CD4-positive, alpha-beta T cell treated with Interleukin-4 for 1 hour (primary cell): Measurements from ENCODE around the gene ATP12A.
"Not testable (repeated sequence)": the region's sequence is repeated elsewhere in the genome, so short reads cannot be mapped to it uniquely, and the experiment has no call there.

Experiments used
- DNase-seq, 2 donors: peaks; one replicate each; pipeline ENCODE4 v3.0.0-alpha.2; 2020 to 2022

Gene ATP12A

GRCh38 chr13:24691381-24691780 is 11.2 kb downstream of the ATP12A start:
- no peak for DNase-seq

GRCh38 chr13:24692561-24692960 is 12.4 kb downstream of the ATP12A start:
- DNase-seq = no peak

GRCh38 chr13:24693862-24694471 is 13.8 kb downstream of the ATP12A start:
- DNase-seq = peak; percentile 52 to 56

GRCh38 chr13:24694907-24695306 is 14.7 kb downstream of the ATP12A start:
- DNase-seq = no peak

GRCh38 chr13:24698686-24699085 is 18.5 kb downstream of the ATP12A start:
- no peak for DNase-seq

- DNase-seq = no peak
These were observed 19.3 kb downstream of the ATP12A start for GRCh38 chr13:24699541-24699940.

GRCh38 chr13:24700539-24700938 is 20.3 kb downstream of the ATP12A start:
- DNase-seq = no peak

- DNase-seq = no peak
These were observed 26.8 kb downstream of the ATP12A start for GRCh38 chr13:24706886-24707585.

- peak; percentile 64 to 66 for DNase-seq
These were observed 29.1 kb downstream of the ATP12A start for GRCh38 chr13:24709186-24709913.

- DNase-seq = no peak
These were observed 32.8 kb downstream of the ATP12A start for GRCh38 chr13:24713022-24713421.

- DNase-seq = no peak
These were observed 35.8 kb downstream of the ATP12A start for GRCh38 chr13:24716011-24716410.

GRCh38 chr13:24716446-24716845 is 36.2 kb downstream of the ATP12A start:
- DNase-seq = no peak

- no peak for DNase-seq
These were observed 37.0 kb downstream of the ATP12A start for GRCh38 chr13:24717217-24717616.

- no peak for DNase-seq
These were observed 38.2 kb downstream of the ATP12A start for GRCh38 chr13:24718192-24718965.

- no peak for DNase-seq
These were observed 38.9 kb downstream of the ATP12A start for GRCh38 chr13:24719139-24719538.

GRCh38 chr13:24723206-24723605 is 43.0 kb downstream of the ATP12A start:
- DNase-seq = no peak

- DNase-seq = no peak
These were observed 44.5 kb downstream of the ATP12A start for GRCh38 chr13:24724714-24725113.

GRCh38 chr13:24725379-24725778 is 45.2 kb downstream of the ATP12A start:
- DNase-seq = no peak

GRCh38 chr13:24727731-24728601 is 47.8 kb downstream of the ATP12A start:
- peak; percentile 80 to 82 for DNase-seq

GRCh38 chr13:24730873-24731567 is 50.8 kb downstream of the ATP12A start:
- DNase-seq = not testable (repeated sequence)

GRCh38 chr13:24734950-24735349 is 54.7 kb downstream of the ATP12A start:
- no peak for DNase-seq

- DNase-seq = no peak
These were observed 56.8 kb downstream of the ATP12A start for GRCh38 chr13:24737042-24737441.
